Superior temporal gyrus (tissue), 1 donor: ENCODE data around the gene GOLT1A.

Source experiments
- DNase-seq: peaks from one replicate; pipeline ENCODE4 v3.0.0-alpha.2; 2016; ENCODE audit errors: extremely low spot score

The GOLT1A gene

GRCh38 chr1:204192046-204192445, 21.7 kb downstream of the GOLT1A start:
- no peak for DNase-seq

DNA sequence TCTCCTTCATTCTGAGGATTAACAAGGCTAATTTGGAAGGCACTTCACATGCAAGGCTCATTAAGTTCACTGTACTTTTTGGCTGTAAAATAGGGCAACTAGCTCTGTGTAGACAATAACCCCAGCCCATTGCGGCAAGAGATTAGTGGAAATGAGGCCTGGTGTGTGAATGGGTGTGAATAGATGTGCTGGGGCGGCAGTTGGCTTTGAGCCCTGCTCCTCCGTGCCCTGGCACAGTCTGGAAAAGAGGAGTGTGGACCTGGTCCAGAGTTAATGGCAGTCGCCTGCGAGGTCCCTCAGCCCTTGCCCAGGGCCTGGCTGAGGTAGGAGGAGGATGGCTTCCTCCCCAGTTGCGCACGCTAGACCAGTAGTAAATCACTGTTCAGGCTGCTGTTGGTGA, 22.3 kb downstream of the GOLT1A start:
- DNase-seq: peak; percentile 35

DNA sequence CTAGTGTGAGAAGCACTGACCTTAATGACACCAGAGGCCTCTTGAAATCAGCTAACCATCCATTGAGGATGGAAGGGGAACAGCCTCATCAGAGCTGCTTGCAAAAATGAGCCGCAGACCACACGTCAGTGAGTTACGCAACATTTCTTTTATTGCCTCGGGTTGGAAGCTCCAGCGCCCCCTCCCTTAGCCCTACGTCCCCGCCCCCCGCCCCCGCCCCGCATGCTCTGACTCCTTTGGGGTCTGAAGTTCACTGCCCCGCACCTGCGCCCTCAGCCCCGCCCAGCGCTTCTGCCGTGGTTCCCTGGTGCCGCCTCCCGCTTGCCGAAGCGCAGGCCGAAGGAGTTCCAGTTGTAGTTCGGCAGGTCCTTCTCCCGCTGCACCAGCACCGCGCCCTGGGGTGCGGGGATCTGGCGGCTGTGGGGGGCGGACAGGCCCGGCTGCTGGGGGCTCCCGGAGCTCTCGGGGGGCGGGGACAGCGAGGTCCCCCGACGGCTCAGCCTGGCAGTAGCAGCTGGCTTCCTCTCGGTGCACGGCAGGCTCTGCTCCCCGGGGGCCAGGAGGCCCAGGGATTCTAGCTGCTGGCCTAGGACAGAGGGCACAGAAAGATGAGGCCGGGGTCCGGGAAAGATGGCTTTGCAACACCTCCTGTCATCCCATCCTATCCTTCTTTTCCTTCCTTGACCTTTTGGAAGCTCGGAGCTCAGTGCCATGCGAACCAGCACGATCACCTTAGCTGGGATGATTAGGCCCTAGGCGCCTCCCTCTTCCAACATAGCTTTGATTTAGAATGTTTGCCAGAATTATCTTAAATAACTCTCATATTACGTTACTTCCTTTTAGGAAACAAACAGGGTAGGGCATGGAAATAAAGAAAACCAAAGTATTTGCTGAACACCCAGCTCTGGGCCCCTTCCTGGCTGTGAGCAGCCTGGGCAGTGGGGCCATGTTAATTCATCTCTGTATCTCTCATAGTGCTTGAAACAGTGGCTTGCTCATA, 23.3 kb downstream of the GOLT1A start:
- DNase-seq: no peak

GRCh38 chr1:204188959-204189639, 24.7 kb downstream of the GOLT1A start:
- peak; percentile 47 for DNase-seq

GRCh38 chr1:204186597-204186996, 27.2 kb downstream of the GOLT1A start:
- DNase-seq: no peak

DNA sequence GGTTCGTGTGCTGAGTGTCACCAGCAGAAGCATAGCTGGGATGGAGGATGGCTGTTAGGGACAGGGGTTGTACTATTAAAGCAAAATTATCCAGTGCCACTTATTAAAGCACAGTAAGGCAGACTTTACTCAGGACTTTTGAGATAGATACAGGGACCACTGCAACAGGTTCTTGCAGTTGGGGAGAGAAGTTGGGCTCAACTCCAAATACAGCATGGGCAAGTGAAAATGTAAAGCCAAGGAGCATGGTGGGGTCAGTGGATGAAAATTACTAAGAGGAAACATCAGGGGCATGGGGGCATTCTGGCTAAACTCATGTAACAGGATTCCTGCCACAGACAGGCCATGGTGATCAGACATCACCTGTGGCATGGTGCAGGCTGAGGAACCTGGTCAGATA, 32.7 kb downstream of the GOLT1A start:
- no peak for DNase-seq

DNA sequence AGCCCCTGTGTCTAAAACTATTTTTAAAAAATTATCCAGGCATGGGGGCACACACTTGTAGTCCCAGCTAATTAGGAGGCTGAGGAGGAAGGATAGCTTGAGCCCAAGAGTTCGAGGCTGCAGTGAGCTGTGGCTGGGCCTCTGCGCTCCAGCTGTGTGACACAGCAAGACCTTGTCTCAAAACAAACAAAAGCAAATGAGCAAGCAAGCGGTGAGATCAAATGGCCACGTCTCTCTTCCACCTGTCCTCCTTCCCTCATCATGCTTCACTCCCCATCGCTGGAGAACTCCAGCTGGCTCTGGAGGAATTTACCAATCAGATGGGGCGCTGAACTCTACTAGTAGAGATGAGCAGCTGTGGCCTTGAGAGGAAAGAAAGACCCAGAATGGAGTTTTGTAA, 33.7 kb downstream of the GOLT1A start:
- no peak for DNase-seq

DNA sequence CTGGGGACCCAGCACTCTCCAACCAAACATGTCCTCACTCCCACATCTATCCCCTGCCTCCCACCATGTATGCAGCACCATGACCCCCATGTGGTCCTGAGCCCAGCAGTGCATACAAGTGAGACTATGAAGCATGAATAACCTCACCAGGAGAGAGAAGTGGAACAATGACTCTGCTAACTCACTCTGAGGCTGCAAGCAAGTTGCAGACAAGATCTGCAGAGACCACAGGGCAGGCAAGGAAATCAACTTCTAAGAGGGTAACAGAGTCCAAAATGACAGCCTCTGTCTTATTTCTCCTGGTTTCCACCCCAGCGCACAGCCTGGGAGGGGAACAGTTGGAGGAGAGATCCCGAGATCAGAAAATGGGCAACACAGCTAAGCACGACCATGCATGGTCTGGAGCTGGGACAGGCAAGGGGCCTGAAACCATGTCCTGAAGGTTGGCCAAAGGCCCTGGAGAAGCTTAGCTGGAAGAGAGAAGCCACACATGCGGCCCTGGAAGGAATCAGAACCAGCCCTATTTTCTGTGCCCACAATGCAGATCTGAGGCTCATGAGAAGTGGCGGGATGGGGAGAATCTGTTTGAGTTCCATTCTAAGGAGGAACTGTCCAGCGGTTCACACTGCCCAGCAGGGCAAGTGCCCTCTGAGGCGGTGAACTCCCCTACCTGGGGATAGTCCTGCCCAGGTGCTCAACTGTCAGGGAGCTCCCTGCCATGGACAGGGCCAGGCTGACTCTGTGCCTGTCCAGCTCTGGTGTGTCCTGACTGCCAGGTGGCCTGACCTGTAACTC, 35.1 kb downstream of the GOLT1A start:
- DNase-seq: no peak

GRCh38 chr1:204177133-204177532, 36.7 kb downstream of the GOLT1A start:
- no peak for DNase-seq

- DNase-seq: no peak
Measured at GRCh38 chr1:204176049-204176448, 37.7 kb downstream of the GOLT1A start.

DNA sequence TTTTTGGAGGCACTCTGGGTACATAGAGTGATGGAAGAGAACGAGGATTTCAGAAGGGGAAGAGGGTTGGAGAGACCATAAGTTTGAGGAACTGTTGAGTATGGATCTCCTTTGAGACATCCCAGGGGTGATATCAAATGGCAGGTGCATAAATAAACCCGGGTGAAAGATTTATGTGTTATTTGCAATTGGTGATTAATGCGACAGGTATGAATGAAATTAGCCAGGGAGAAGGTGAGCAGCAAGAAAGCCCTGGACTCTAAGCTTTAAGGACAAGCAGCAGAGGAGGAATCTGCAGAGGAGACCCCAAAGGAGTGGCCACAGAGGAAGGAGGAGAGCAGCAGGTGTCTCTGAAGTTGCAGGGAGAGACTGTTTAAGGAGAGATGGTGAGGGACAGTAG, 38.8 kb downstream of the GOLT1A start:
- DNase-seq: no peak

DNA sequence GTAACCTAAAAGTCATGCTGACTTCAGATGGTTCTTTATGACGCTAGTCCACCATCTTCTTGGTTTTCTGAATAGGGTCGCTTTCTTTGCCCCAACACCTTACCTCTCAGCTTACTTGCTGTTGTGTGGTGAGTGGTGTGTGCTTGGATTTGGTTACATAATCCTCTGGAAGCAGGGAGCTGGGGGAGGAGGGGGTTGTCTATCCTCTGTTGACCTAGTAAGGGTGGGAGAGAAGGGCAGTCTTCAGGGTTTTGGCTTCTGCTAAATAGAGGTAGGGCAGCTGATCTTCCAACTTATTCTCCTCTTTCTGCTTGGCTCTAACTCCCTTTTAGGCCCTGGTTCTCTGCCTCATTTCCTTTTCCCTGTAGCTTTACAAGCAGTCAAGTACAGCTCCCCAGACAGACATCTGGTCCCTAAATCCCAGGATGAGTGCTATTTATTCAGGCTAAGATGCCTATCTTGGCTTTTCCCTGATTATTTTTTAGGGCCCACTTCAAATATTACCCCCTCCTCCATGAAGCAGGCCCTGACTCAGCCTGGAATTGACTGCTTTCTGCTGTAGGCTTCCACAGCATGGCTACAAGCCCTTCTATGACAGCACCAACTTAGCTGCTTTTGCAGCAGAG, 41.3 kb downstream of the GOLT1A start:
- no peak for DNase-seq

DNA sequence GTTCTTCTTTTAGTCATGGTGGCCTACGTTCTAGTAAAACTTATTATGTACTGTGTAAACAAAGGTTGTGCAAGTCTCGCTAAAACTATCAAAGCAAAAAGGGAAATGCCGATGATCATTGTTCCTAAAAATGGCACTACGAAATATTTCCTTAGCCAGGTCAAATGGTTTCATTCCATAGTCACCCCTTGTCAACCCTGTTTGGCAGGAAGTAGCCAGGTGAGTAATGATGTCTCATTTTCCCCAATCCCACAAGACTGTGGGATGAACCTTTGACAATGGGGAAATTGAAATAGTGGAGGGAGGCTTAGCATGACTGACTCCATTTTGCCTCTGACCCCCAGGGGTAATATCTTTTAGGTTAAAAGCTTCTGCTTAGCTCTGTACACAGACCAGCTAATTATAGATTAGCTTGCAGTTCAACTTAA, 42.0 kb downstream of the GOLT1A start:
- DNase-seq: no peak

GRCh38 chr1:204170494-204171155, 43.2 kb downstream of the GOLT1A start:
- DNase-seq: no peak

DNA sequence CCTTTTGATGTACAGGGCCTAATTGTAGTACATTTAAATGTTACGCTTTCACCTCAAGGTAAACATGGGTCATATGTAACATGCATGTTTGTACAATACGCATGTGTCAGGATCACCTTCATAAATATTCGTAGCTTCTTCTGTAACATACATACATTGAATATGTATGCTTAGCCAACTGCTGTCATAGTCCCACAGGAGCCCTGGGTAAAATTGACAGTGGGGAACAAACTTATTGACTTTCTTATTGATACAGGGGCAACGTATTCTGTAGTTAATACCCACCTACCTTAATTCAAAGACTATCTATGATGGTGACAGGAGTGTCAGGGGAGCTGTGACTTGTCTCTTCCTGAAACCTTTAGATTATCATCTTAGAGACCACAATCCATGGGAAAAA, 43.9 kb downstream of the GOLT1A start:
- DNase-seq: no peak

DNA sequence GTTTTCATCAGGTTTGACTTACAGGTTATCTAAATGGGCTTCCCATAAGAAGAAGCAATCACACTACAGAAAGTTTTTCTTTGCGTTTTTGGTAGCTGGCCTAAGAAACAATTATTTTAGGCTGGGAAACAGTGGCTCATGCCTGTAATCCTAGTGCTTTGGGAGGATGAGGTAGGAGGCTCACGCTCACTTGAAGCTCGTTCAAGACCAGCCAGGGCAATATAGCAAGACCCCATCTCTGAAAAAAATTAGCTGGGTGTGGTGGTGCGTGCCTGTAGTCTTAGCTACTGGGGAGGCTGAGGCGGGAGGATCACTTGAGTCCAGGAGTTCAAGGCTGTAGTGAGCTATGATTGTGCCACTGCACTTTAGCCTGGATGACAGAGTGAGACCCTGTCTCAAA, 46.1 kb downstream of the GOLT1A start:
- no peak for DNase-seq

DNA sequence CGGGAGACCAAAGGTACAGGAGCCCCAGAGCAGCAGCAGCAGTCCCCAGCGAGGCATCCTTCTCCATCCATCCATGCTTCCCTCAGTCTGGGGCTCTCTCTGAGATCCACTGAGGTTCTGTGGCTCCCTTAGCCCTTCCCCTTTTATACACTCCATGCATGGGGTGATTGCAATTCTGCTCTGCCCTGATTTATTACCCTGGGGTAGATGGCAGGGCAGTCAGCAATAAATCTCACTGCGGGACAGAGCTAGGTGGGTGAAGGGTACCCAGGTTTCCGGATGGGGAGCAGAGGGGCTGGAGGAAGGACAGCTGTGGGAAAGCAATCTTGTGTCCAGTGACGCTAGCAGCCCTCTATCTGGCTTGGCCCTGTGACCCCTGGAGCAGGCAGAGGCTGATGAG, 47.6 kb downstream of the GOLT1A start, which contains the start of gene REN:
Gene REN, minus strand, starts transcription at position 119 of the 400 bp plus-strand sequence. Its CDS starts 44 bp downstream, at position 75.
- DNase-seq: no peak

DNA sequence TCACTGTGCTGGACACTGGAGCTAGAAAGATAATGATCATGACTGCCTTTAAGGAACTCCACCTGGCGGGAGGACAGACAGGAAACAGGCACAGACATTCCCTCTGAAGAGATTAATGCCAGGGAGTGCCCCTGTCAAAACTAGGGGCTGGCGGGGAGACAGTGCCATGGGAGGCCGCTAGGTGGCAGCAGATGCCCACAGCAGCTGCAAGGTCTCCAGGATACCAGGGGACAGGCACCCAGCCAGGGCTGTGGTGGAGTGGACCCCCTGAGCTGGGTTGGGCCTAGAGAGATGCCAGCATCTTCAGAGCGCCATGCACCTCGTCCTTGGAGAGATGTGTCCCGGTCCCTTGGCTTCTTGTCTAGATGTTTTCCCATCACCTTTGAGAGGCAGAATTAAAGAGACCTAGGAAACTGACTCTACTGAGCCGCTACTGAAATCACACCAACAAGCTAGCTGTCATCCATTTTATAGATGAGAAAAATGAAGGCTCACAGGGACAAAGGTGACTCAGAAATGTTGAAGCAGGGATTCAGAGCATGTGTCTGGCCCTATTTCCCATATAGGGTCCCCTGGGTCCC, 51.2 kb downstream of the GOLT1A start:
- DNase-seq: peak; percentile 85

GRCh38 chr1:204161609-204162493, 51.9 kb downstream of the GOLT1A start:
- no peak for DNase-seq

DNA sequence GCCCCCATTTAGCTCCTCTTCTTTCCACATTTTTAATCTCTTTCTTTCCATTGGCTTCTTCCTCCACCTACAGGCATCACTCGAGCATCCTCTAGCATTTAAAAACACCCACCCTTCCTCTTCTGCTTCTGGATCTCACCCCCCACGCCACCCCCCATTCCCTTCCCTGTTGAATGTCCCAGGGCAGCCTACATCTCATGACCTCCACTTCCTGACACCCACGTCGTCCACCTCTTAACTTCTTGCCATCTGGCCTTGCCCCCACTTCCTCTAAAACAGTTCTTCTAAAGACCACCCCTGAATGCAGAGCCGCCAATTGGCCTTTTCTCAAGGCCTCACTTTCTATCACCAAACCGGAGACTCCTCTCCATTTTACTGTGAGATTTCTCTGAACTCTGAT, 55.8 kb downstream of the GOLT1A start:
- DNase-seq: no peak
